Nephron (organoid): Measurements from ENCODE around the gene DHRS3.

Experiments
- H3K27ac Mint-ChIP-seq, 3 experiments: 2 replicates each; pipeline ENCODE4 v1.8.0; 2020; ENCODE audit warnings: mixed read lengths in 3 of 3, mild to moderate bottlenecking in 2 of 3, moderate library complexity in 1 of 3
- H3K27me3 Mint-ChIP-seq: 2 replicates; pipeline ENCODE4 v1.8.0; 2021; ENCODE audit warnings: low read depth, mild to moderate bottlenecking, moderate library complexity, mixed read lengths
- H3K36me3 Mint-ChIP-seq: 2 replicates; pipeline ENCODE4 v1.8.0; 2020; ENCODE audit warnings: low read depth, mixed read lengths
- H3K4me1 Mint-ChIP-seq: 2 replicates; pipeline ENCODE4 v1.8.0; 2020; ENCODE audit warnings: mixed read lengths
- H3K4me3 Mint-ChIP-seq, 3 experiments: 2 replicates each; pipeline ENCODE4 v1.8.0; 2020; ENCODE audit warnings: mild to moderate bottlenecking in 3 of 3, mixed read lengths in 3 of 3, moderate library complexity in 2 of 3
- H3K9me3 Mint-ChIP-seq: 2 replicates; pipeline ENCODE4 v1.8.0; 2020; ENCODE audit warnings: mixed read lengths
- CTCF ChIP-seq, 3 experiments: fragments of 200-600 bp; sonication (generic); IDR thresholded peaks; one replicate each; pipeline ENCODE4 v1.5.0; 2021; ENCODE audit warnings: antibody characterized with exemption in 3 of 3; ENCODE audit not compliant: unreplicated experiment in 3 of 3

Gene DHRS3

GRCh38 chr1:12583484-12583883 is 34.5 kb downstream of the DHRS3 start:
- Mint-ChIP-seq H3K36me3 (peaks cover 26% of the 10 kb centered on the region), H3K27me3 (no peaks in the 10 kb centered on the region), H3K27ac (peak overlapping the region in 1 of 3 experiments; percentile 72), H3K4me1 (peaks cover 33% of the 10 kb centered on the region), H3K4me3 (no peak overlapping the region), H3K9me3 (no peaks in the 10 kb centered on the region)
- no peak for TF ChIP-seq CTCF (IDR thresholded peaks at IDR 0.05; ENCODE audit: unreplicated experiment in 3 of 3)

- H3K4me3 Mint-ChIP-seq, result no peak overlapping the region
- TF ChIP-seq CTCF (IDR thresholded peaks at IDR 0.05; ENCODE audit: unreplicated experiment in 3 of 3), result no peak
- peaks cover 24% of the 10 kb centered on the region for H3K4me1 Mint-ChIP-seq
- H3K27ac Mint-ChIP-seq, result peak overlapping the region in 1 of 3 experiments; percentile 71
- peaks cover 26% of the 10 kb centered on the region for H3K36me3 Mint-ChIP-seq
- H3K9me3 Mint-ChIP-seq, result no peaks in the 10 kb centered on the region
- no peaks in the 10 kb centered on the region for H3K27me3 Mint-ChIP-seq
Measured at GRCh38 chr1:12582649-12583048, 35.4 kb downstream of the DHRS3 start.

- peaks cover 37% of the 10 kb centered on the region for H3K36me3 Mint-ChIP-seq
- H3K27ac Mint-ChIP-seq, result peak overlapping the region; percentile 21 to 71 (median 47)
- H3K4me1 Mint-ChIP-seq, result peaks cover 18% of the 10 kb centered on the region
- H3K4me3 Mint-ChIP-seq, result no peak overlapping the region
- no peak for TF ChIP-seq CTCF (IDR thresholded peaks at IDR 0.05; ENCODE audit: unreplicated experiment in 3 of 3)
- no peaks in the 10 kb centered on the region for H3K27me3 Mint-ChIP-seq
- H3K9me3 Mint-ChIP-seq, result no peaks in the 10 kb centered on the region
Measured at GRCh38 chr1:12581179-12581578, 36.8 kb downstream of the DHRS3 start.

GRCh38 chr1:12580054-12580887 is 37.7 kb downstream of the DHRS3 start:
- Mint-ChIP-seq H3K27ac (peak overlapping the region in 2 of 3 experiments; percentile 34 to 48), H3K4me1 (peaks cover 18% of the 10 kb centered on the region), H3K36me3 (peaks cover 39% of the 10 kb centered on the region), H3K9me3 (no peaks in the 10 kb centered on the region), H3K4me3 (no peak overlapping the region), H3K27me3 (no peaks in the 10 kb centered on the region)
- TF ChIP-seq CTCF (IDR thresholded peaks at IDR 0.05; ENCODE audit: unreplicated experiment in 3 of 3), result no peak

- no peak for TF ChIP-seq CTCF (IDR thresholded peaks at IDR 0.05; ENCODE audit: unreplicated experiment in 3 of 3)
- Mint-ChIP-seq H3K27me3 (no peaks in the 10 kb centered on the region), H3K4me3 (no peak overlapping the region), H3K36me3 (peaks cover 51% of the 10 kb centered on the region), H3K9me3 (no peaks in the 10 kb centered on the region), H3K27ac (no peak overlapping the region), H3K4me1 (peaks cover 18% of the 10 kb centered on the region)
Measured at GRCh38 chr1:12578860-12579422, 39.1 kb downstream of the DHRS3 start.
